Measurements from ENCODE around the gene CFAP97D2.
"Not testable (repeated sequence)": the region's sequence is repeated elsewhere in the genome, so short reads cannot be mapped to it uniquely, and the experiment has no call there.

CFAP97D2 gene

DNA sequence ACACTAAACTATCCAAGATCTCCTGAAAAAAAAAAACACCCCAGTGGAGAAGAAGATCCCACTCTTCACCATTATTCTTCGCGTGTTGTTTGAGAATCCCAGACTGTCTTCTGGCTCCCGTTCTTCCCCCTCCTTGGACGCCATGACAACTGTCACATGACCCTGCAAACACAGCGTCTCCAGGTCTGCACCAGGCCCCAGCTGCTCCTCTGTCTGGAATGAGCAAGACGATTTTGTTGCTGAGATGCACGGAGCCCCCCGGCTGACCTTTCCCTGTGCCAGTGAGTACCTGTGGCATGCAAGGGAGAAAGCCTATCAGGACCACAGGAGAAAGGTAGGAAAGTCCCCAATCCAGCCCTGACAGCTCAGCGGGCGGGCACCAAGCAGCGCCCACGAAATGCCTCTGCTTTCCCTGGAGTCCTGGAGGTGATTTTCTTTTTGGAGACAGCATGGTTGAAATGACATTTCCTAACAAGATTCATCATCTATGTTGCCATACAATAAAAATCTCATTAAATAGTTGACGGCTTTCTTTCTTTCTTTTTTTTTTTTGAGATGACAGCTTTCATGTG is at the start of gene CFAP97D2:
TSS of gene CFAP97D2 (plus strand) at position 171 of the 572 bp plus-strand sequence. CDS start at position 245, 74 bp downstream.
- no peak for FAIRE-seq
- no peak for TF ChIP-seq POLR2A (IDR thresholded peaks at IDR 0.05; ENCODE audit: low read depth, low read length)
- DNase-seq (ENCODE audit: insufficient read length, low spot score), result no peak

- no peak for FAIRE-seq
- DNase-seq (ENCODE audit: insufficient read length, low spot score), result no peak
- TF ChIP-seq POLR2A (IDR thresholded peaks at IDR 0.05; ENCODE audit: low read depth, low read length), result no peak
These were observed 49.4 kb upstream of the CFAP97D2 start for GRCh38 chr13:114129649-114130062.

DNA sequence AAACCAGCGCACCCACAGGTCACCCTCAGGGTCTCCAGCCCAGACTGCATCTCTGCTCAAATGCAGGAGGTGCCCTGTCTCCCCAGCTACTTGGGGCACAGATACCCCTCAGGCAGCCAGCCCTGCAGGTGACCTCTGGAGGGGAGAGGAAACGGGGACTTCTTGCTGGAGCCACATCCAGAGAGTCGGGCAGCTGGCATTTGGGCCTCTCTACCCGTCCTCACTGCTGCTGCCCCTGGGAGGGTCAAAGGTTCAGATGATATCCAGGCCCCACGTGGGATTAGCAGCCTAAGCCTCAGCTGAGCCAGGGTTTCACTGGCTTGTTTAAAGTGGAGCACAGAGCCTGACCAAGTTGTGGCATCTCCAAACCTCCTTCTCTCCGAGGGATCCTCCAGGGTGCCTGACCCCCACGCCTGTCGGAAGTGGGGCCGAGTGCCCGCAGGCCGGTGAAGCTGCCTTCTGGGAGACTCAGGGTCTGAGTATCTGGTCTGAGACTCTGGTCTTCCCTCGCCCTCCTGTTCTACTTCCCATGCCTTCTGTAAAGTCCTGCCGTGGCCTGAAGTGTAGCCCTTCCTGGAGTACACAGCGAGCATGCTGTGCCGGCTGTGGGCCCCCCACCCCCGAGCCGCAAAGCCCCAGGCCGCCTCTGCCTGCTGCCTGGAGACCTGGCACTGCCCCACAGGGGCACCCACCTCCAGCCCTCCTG is 48.8 kb upstream of the CFAP97D2 start:
- FAIRE-seq (no peak), DNase-seq (ENCODE audit: insufficient read length, low spot score) (no peak)
- no peak for TF ChIP-seq POLR2A (IDR thresholded peaks at IDR 0.05; ENCODE audit: low read depth, low read length)

DNA sequence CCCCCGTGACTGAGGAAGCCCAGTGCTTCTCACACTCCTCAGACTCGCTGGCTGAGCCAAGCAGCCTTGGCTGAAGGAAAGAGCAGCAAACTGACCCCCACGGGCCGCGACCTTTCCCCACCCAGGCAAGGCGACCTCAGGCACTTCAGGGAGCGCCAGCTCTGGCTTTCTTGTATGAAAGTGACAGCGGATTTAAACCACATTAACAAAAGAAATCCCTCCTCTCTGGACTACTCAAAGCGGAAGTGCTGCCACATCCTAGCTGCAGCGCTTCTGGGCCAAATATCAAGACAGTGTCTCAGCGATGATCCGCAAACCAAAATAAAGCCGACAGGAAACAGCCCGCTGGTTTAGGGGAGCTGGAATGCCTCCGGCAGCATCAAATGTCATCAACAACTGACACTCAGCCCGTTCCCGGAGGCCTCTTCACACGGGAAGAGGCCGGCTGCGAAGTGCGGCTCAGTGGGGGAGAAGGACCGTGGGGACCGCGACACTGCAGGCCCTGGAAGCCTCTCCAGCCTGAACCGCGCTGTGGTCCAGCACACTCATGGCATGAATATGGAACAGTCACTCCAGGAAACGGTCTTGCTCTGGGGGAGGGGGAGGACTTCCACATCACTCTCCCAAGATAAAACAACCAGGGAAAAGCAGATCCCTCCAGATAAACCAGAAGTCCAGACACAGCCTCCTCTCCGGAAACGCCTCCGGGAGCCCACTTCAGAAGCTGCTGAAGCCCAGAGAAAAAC is 48.0 kb upstream of the CFAP97D2 start:
- FAIRE-seq (peak; percentile 81), DNase-seq (ENCODE audit: insufficient read length, low spot score) (peak; percentile 93)
- TF ChIP-seq POLR2A (IDR thresholded peaks at IDR 0.05; ENCODE audit: low read depth, low read length), result peak; percentile 21; the same call in 1 of the 2 replicates

DNA sequence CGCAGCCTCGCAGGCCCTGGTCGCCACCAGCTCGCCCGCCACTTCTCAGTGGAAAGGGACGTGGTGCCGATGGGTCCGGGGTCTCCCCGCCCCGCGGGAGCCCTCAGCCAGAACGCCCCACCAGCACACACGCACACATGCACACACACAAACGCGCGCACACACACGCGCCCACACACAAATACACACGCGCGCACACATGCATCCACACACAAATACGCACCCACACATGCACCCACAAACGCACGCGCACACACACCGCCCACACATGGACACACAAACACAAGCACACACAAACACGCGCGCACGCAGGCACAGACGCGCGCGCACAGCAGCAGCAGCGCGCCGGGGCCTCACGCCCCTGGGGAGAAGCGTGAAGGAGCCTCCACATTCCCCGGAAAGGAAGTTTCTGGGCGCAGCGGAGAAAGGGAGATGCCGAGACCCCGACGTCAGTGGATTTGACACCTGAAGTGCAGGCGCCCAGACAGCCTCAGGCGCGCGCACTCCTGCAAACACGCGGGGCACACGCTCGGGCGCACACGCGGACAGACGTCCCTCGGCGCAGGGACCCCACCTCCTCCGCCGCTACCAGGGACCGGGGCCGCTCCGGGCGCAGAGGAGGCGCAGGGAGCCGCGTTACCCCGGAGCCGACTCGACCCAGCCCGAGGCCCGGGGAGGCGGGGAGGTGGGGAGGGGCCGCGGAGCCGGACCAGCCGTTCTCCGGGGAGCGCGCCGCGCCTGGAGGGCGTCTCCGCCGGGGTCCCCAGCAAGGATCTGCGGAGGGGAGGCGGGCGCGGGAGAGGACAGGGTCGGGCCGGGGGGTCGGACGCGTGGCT is 47.3 kb upstream of the CFAP97D2 start:
- FAIRE-seq (no peak), DNase-seq (ENCODE audit: insufficient read length, low spot score) (no peak)
- no peak for TF ChIP-seq POLR2A (IDR thresholded peaks at IDR 0.05; ENCODE audit: low read depth, low read length)

DNA sequence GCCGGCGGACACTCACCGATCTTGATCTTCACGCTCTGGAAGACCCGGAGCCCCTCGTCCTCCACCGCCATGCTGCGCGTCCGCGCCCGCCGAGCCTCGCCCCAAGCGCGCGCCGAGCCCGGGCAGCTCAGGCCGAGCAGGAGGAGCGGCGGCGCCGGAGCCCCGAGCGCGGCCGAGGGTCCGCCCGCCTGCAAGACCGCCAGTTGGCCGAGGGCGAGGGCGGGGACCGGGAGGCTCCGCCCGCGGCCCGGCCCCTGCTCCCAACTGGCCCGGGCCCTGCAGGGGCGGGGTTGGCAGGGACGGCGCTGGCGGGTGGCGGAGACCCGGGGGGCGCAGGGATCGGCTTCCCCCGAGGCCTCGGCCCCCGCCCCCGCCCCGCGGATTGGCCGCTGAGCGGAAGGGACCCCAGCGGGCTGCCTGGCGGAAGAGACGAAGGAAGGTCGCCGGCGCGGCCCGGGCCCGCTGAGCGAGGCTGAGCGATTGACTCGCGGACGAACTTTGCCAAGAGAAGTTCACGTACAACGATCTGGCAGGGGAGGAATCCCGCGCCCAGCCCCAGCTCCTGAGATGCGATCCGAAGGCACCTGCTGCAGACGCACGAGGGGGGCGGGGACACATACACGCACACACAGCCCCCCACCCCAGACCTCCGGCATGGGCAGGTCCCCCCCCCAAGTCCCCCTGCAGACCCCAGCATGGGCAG is 46.5 kb upstream of the CFAP97D2 start, which contains the start of gene RASA3:
TSS of gene RASA3 (minus strand) at position 205 of the 703 bp plus-strand sequence. CDS start at position 71, 134 bp downstream.
- FAIRE-seq (no peak), DNase-seq (ENCODE audit: insufficient read length, low spot score) (peak; percentile 97)
- peak; percentile 87 for TF ChIP-seq POLR2A (IDR thresholded peaks at IDR 0.05; ENCODE audit: low read depth, low read length)

DNA sequence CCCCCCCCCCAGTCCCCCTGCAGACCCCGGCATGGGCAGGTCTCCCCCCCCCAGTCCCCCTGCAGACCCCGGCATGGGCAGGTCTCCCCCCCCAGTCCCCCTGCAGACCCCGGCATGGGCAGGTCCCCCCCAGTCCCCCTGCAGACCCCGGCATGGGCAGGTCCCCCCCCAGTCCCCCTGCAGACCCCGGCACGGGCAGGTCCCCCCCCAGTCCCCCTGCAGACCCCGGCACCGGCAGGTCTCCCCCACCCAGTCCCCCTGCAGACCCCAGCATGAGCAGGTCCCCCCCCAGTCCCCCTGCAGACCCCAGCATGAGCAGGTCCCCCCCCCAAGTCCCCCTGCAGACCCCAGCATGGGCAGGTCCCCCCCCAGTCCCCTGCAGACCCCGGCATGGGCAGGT is 45.9 kb upstream of the CFAP97D2 start:
- not testable (repeated sequence) for DNase-seq (ENCODE audit: insufficient read length, low spot score); FAIRE-seq

GRCh38 chr13:114133552-114133951 is 45.5 kb upstream of the CFAP97D2 start:
- not testable (repeated sequence) for DNase-seq (ENCODE audit: insufficient read length, low spot score)

DNA sequence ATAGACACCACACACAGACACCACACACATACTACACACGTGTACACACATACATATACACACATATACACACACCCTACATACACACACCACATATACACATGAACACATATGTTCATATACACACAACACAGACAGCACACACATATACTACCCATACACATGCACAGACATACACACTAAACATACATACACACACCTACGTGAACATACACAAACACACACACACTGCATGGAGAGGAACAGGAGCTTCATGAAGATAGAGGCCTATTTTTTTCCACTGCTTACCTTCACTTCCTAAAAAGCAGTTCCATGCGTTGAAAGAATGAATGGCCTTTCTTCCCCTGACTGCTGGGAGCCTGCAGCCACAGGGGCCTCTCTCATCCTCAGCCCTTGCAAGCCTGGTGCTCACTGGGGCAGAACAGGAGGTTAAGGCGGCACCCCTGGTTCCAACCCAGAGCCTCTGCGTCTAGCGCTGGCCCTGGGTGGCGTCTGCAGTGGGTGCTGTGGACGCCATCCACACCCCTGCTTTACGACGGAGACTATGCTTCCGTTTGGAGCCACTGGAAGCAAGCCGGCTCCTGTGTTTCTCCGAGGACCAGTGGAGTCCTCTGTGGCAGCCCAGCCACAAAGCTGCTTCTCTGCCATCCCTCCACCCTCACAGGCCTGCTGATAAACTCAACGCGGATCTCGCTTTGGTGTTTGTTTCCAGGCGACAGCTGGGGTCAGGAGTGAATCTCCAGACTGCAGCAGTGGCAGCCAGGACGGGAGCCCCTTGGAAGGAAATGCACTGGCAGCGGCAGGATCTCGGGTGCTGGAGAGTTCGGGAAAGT is 44.7 kb upstream of the CFAP97D2 start:
- FAIRE-seq, result peak; percentile 60
- DNase-seq (ENCODE audit: insufficient read length, low spot score), result no peak
- no peak for TF ChIP-seq POLR2A (IDR thresholded peaks at IDR 0.05; ENCODE audit: low read depth, low read length)

More at GRCh38 chr13:114133552-114133951, 45.5 kb upstream of the CFAP97D2 start:
- FAIRE-seq, result not testable (repeated sequence)

GRCh38 chr13:114134944-114135610 is 44.0 kb upstream of the CFAP97D2 start:
- no peak for TF ChIP-seq POLR2A (IDR thresholded peaks at IDR 0.05; ENCODE audit: low read depth, low read length)
- no peak for FAIRE-seq
- DNase-seq (ENCODE audit: insufficient read length, low spot score), result no peak

- no peak for TF ChIP-seq POLR2A (IDR thresholded peaks at IDR 0.05; ENCODE audit: low read depth, low read length)
- FAIRE-seq, result no peak
- no peak for DNase-seq (ENCODE audit: insufficient read length, low spot score)
These were observed 43.3 kb upstream of the CFAP97D2 start for GRCh38 chr13:114135731-114136171.

GRCh38 chr13:114136576-114136975 is 42.5 kb upstream of the CFAP97D2 start:
- DNase-seq (ENCODE audit: insufficient read length, low spot score), result no peak
- FAIRE-seq, result no peak
- TF ChIP-seq POLR2A (IDR thresholded peaks at IDR 0.05; ENCODE audit: low read depth, low read length), result no peak

Measured in H54 (cell line).